GM23338 (cell line): ENCODE results near the gene FBLN1. TPM values are rescaled to one million over a fixed set of nuclear protein-coding genes. Genes with fewer than 3 reads are reported as not detected.

ENCODE experiments used
- ATAC-seq: fragments of 200-7000 bp; cut with Tn5 transposase; 3 replicates; pipeline ENCODE4 v1.9.1; 2020
- DNase-seq: peaks from one replicate; pipeline ENCODE4 v3.0.0-alpha.2; 2015; ENCODE audit warnings: low spot score
- H2AFZ ChIP-seq: fragments of 200-600 bp; sonication (generic); 2 replicates; pipeline ENCODE4 v1.8.0; 2016; ENCODE audit warnings: antibody characterized with exemption, mild to moderate bottlenecking, moderate library complexity
- H3F3A ChIP-seq: fragments of 200-600 bp; sonication (generic); replicated peaks from 2 replicates; pipeline ENCODE4 v1.8.0; 2017; ENCODE audit warnings: antibody characterized with exemption, mixed run types, low read depth
- H3K27ac ChIP-seq: fragments of 200-600 bp; sonication (generic); 2 replicates; pipeline ENCODE4 v1.6.1; 2016; ENCODE audit warnings: low read depth
- H3K27me3 ChIP-seq: fragments of 200-600 bp; sonication (generic); 2 replicates; pipeline ENCODE4 v1.8.0; 2016; ENCODE audit warnings: mild to moderate bottlenecking, mixed run types, moderate library complexity; ENCODE audit not compliant: insufficient read depth
- H3K36me3 ChIP-seq: fragments of 200-600 bp; sonication (generic); 2 replicates; pipeline ENCODE4 v1.8.0; 2016; ENCODE audit warnings: mild to moderate bottlenecking; ENCODE audit not compliant: insufficient read depth
- H3K4me1 ChIP-seq: fragments of 200-600 bp; sonication (generic); 2 replicates; pipeline ENCODE4 v1.8.0; 2016; ENCODE audit warnings: mild to moderate bottlenecking, moderate library complexity; ENCODE audit not compliant: insufficient read depth
- H3K4me2 ChIP-seq: fragments of 200-600 bp; sonication (generic); 2 replicates; pipeline ENCODE4 v1.7.1; 2017; ENCODE audit warnings: mixed run types
- H3K4me3 ChIP-seq: fragments of 200-600 bp; sonication (generic); 2 replicates; pipeline ENCODE4 v1.6.1; 2016; ENCODE audit warnings: mixed run types
- H3K79me2 ChIP-seq: fragments of 200-600 bp; sonication (generic); replicated peaks from 2 replicates; pipeline ENCODE4 v1.8.0; 2017; ENCODE audit warnings: mild to moderate bottlenecking; ENCODE audit not compliant: insufficient read depth
- H3K9me2 ChIP-seq: fragments of 200-600 bp; sonication (generic); 2 replicates; pipeline ENCODE4 v1.8.0; 2017; ENCODE audit not compliant: insufficient read depth
- H4K20me1 ChIP-seq: fragments of 200-600 bp; sonication (generic); replicated peaks from 2 replicates; pipeline ENCODE4 v1.8.0; 2017; ENCODE audit warnings: mild to moderate bottlenecking; ENCODE audit not compliant: insufficient read depth
- H3K27ac Mint-ChIP-seq: 2 replicates; pipeline ENCODE4 v1.8.0; 2020; ENCODE audit warnings: inconsistent platforms, mild to moderate bottlenecking, moderate library complexity, mixed read lengths
- H3K27me3 Mint-ChIP-seq: 3 replicates; pipeline ENCODE4 v1.8.0; 2022; ENCODE audit warnings: low read depth, mild to moderate bottlenecking, moderate library complexity, mixed read lengths, inconsistent platforms; ENCODE audit not compliant: insufficient read depth, poor library complexity
- H3K36me3 Mint-ChIP-seq: 3 replicates; pipeline ENCODE4 v1.8.0; 2021; ENCODE audit warnings: low read depth, mild to moderate bottlenecking, inconsistent platforms, moderate library complexity, mixed read lengths
- H3K4me1 Mint-ChIP-seq: 3 replicates; pipeline ENCODE4 v1.8.0; 2020; ENCODE audit warnings: mild to moderate bottlenecking, inconsistent platforms, mixed read lengths
- H3K4me3 Mint-ChIP-seq: 3 replicates; pipeline ENCODE4 v1.8.0; 2021; ENCODE audit warnings: moderate library complexity, mild to moderate bottlenecking, inconsistent platforms, mixed read lengths
- H3K9me3 Mint-ChIP-seq: 3 replicates; pipeline ENCODE4 v1.8.0; 2020; ENCODE audit warnings: moderate library complexity, mild to moderate bottlenecking, inconsistent platforms, mixed read lengths
- CREB1 ChIP-seq: fragments of 250-450 bp; sonication (Bioruptor Pico); IDR thresholded peaks from 2 replicates; pipeline ENCODE4 v1.5.0; 2020; ENCODE audit warnings: low read depth, mild to moderate bottlenecking, moderate library complexity
- CTCF ChIP-seq, 2 experiments: fragments of 200-600 bp in 1 of 2; sonication (generic) in 1 of 2; conservative IDR thresholded peaks; 2 replicates each; pipeline versions ENCODE4 v1.5.1 to v1.6.1; 2016 to 2017; ENCODE audit warnings: antibody characterized with exemption in 2 of 2, low read depth in 2 of 2, mild to moderate bottlenecking in 2 of 2, moderate library complexity in 1 of 2
- EZH2 ChIP-seq: fragments of 200-600 bp; sonication (generic); IDR thresholded peaks from one replicate; pipeline ENCODE4 v1.8.0; 2017; ENCODE audit warnings: antibody characterized with exemption, mild to moderate bottlenecking, low read depth; ENCODE audit not compliant: unreplicated experiment
- EZH2phosphoT487 ChIP-seq: fragments of 200-600 bp; sonication (generic); IDR thresholded peaks from one replicate; pipeline ENCODE4 v1.8.1; 2018; ENCODE audit warnings: antibody characterized with exemption; ENCODE audit not compliant: unreplicated experiment
- JUNB ChIP-seq: IDR thresholded peaks from one replicate; pipeline ENCODE4 v1.6.1; 2016; ENCODE audit warnings: antibody characterized with exemption; ENCODE audit not compliant: unreplicated experiment
- NANOG ChIP-seq: IDR thresholded peaks from 2 replicates; pipeline ENCODE4 v1.6.1; 2016; ENCODE audit warnings: antibody characterized with exemption, borderline replicate concordance
- POLR2AphosphoS5 ChIP-seq: IDR thresholded peaks from 2 replicates; pipeline ENCODE4 v1.6.1; 2016; ENCODE audit warnings: antibody characterized with exemption, low read depth
- REST ChIP-seq: IDR thresholded peaks from one replicate; pipeline ENCODE4 v1.6.1; 2018; ENCODE audit warnings: antibody characterized with exemption; ENCODE audit not compliant: unreplicated experiment
- STAT1 ChIP-seq: IDR thresholded peaks from one replicate; pipeline ENCODE4 v1.6.1; 2016; ENCODE audit warnings: antibody characterized with exemption; ENCODE audit not compliant: unreplicated experiment
- ZNF114 ChIP-seq: fragments of 250-450 bp; sonication (Bioruptor Pico); IDR thresholded peaks from 2 replicates; pipeline ENCODE4 v1.5.0; 2020; ENCODE audit warnings: mild to moderate bottlenecking, moderate library complexity
- ZNF331 ChIP-seq: fragments of 250-450 bp; sonication (Bioruptor Pico); IDR thresholded peaks from 2 replicates; pipeline ENCODE4 v1.5.0; 2020; ENCODE audit warnings: low read depth, mild to moderate bottlenecking, moderate library complexity
- ZNF462 ChIP-seq: fragments of 250-450 bp; sonication (Bioruptor Pico); IDR thresholded peaks from 2 replicates; pipeline ENCODE4 v1.5.0; 2020; ENCODE audit warnings: mild to moderate bottlenecking, moderate library complexity
- polyA plus RNA-seq: library from polyadenylated mRNA; unstranded; fragments of >200 nt; fragmentation: Nextera tagmentation; extraction: Ambion mirVana; gene quantifications from 2 replicates; pipeline ENCODE4 v1.2.1, GENCODE V29; 2016
- total RNA-seq: library from RNA; depleted of rRNA; stranded (reverse); fragments of >200 nt; shearing (Covaris generic); gene quantifications from 2 replicates; pipeline ENCODE4 v1.2.3, GENCODE V29; 2014
- TF ChIP-seq, protein P1 (sequence below): IDR thresholded peaks from 2 replicates; pipeline ENCODE4 v1.6.1; 2016; ENCODE audit warnings: antibody characterized with exemption

FBLN1 gene
- total and polyA plus RNA-seq, 2 experiments from 2014 or later: 90.1 to 137 TPM

DNA sequence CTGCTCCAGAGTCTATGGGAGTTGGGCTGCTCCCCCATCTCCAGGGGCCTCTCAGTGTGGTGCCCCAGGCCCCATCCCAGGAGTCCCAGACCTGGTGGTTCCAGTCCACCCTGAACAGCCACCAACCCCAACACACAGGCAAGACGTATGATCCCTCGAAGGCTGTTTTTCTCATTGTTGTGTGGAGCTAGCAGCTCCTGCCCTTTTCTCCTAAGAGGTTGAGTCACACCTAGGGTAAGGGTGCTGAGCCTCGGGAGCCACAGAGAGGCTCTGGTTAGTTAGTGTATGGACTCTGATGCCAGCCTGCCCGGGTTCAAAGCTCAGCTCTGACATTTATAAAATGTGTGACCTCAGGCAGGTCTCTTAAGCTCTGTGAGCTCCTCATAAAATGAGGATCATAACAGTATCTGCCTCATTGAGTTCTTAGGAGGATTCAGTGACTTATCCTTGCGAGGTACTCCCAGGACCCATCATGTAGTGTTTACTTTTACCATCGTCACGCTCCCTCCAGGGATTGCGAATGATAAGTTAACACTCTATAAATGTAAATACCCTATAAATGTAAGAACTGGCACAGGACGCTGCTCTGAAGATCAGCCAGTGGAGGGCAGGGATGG, 47.2 kb downstream of the FBLN1 start:
- no peak overlapping the region for H2AFZ ChIP-seq
- no peak overlapping the region for H3K4me2 ChIP-seq
- no peak overlapping the region for H3K27ac Mint-ChIP-seq
- H3K4me1 Mint-ChIP-seq: peaks cover 12% of the 10 kb centered on the region
- no peak for ATAC-seq
- no peak for DNase-seq
- TF ChIP-seq CREB1 (CRISPR knock-in tag): no peak
- no peak for TF ChIP-seq NANOG
- no peak for TF ChIP-seq POLR2AphosphoS5
- no peak for TF ChIP-seq ZNF114 (CRISPR knock-in tag)
- no peak for TF ChIP-seq STAT1
- no peak for TF ChIP-seq EZH2phosphoT487
- no peak for TF ChIP-seq REST
- no peak for TF ChIP-seq JUNB
- TF ChIP-seq ZNF331 (CRISPR knock-in tag): no peak
- TF ChIP-seq, protein P1, sequence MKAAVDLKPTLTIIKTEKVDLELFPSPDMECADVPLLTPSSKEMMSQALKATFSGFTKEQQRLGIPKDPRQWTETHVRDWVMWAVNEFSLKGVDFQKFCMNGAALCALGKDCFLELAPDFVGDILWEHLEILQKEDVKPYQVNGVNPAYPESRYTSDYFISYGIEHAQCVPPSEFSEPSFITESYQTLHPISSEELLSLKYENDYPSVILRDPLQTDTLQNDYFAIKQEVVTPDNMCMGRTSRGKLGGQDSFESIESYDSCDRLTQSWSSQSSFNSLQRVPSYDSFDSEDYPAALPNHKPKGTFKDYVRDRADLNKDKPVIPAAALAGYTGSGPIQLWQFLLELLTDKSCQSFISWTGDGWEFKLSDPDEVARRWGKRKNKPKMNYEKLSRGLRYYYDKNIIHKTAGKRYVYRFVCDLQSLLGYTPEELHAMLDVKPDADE: no peak
- TF ChIP-seq CTCF (conservative IDR thresholded peaks at IDR 0.05; ENCODE audit: low read depth in 2 of 2): no peak
- TF ChIP-seq ZNF462 (CRISPR knock-in tag): no peak
- no peak for TF ChIP-seq EZH2
- no peak overlapping the region for H3K27ac ChIP-seq
- H3K9me2 ChIP-seq: no peaks in the 10 kb centered on the region
- H3K79me2 ChIP-seq: no peaks in the 10 kb centered on the region
- peaks cover 3% of the 10 kb centered on the region for H3K4me1 ChIP-seq
- 0 out of 2 replicates have a peak, but pooled peaks cover 7% of the 10 kb centered on the region for H3K36me3 ChIP-seq
- H3K27me3 ChIP-seq: no peaks in the 10 kb centered on the region
- no peak overlapping the region for H3K4me3 Mint-ChIP-seq
- no peaks in the 10 kb centered on the region for H4K20me1 ChIP-seq
- peaks cover 61% of the 10 kb centered on the region for H3K36me3 Mint-ChIP-seq
- H3K27me3 Mint-ChIP-seq: peaks cover 2% of the 10 kb centered on the region
- H3F3A ChIP-seq: no peaks in the 10 kb centered on the region
- H3K4me3 ChIP-seq: no peak overlapping the region
- H3K9me3 Mint-ChIP-seq: no peaks in the 10 kb centered on the region
